Suprapubic skin (tissue), 4 donors: ENCODE measurements around the gene PTPRM. TPM values are rescaled to one million over a fixed set of nuclear protein-coding genes. Genes with fewer than 3 reads are reported as not detected.

Source experiments
- DNase-seq, 2 donors: peaks; one replicate each; pipeline ENCODE4 v3.0.0-alpha.2; 2019; ENCODE audit warnings: low spot score in 2 of 2
- H3K27ac ChIP-seq: fragments of 200-600 bp; sonication (generic); one replicate; pipeline ENCODE4 v1.5.1; 2019
- H3K27me3 ChIP-seq: fragments of 200-600 bp; sonication (generic); one replicate; pipeline ENCODE4 v1.5.1; 2019
- H3K36me3 ChIP-seq: fragments of 200-600 bp; sonication (generic); one replicate; pipeline ENCODE4 v1.5.1; 2019
- H3K4me1 ChIP-seq: fragments of 200-600 bp; sonication (generic); one replicate; pipeline ENCODE4 v1.5.1; 2019
- H3K4me3 ChIP-seq: fragments of 200-600 bp; sonication (generic); one replicate; pipeline ENCODE4 v1.5.1; 2019; ENCODE audit warnings: mild to moderate bottlenecking
- H3K9me3 ChIP-seq: fragments of 200-600 bp; sonication (generic); one replicate; pipeline ENCODE4 v1.5.1; 2019
- EP300 ChIP-seq: sonication (generic); formaldehyde crosslinking; IDR thresholded peaks from one replicate; pipeline ENCODE4 v1.6.1; 2017; ENCODE audit warnings: antibody characterized with exemption
- POLR2A ChIP-seq, 2 donors: fragments of 450-650 bp; IDR thresholded peaks; one replicate each; pipeline ENCODE4 v1.6.1; 2017; ENCODE audit warnings: antibody characterized with exemption in 2 of 2, mild to moderate bottlenecking in 2 of 2, moderate library complexity in 2 of 2
- POLR2AphosphoS5 ChIP-seq, 3 donors: sonication (generic); formaldehyde crosslinking; IDR thresholded peaks; one replicate each; pipeline ENCODE4 v1.6.1; 2017; ENCODE audit warnings: antibody characterized with exemption in 3 of 3
- WGBS: methylation state at CpG from one replicate; pipeline ENCODE4 v1.1.5; 2018; 5-methylcytosine and 5-hydroxymethylcytosine counted together
- total RNA-seq, 4 donors: library from RNA; depleted of rRNA; stranded (reverse); fragments of >200 nt; gene quantifications; one replicate each; pipeline ENCODE4 v1.1.0, GENCODE V29; 2016
- TF ChIP-seq, protein P1 (sequence below), 2 donors: fragments of 200-600 bp in 1 of 2; fragments of 450-650 bp in 1 of 2; sonication (generic) in 1 of 2; IDR thresholded peaks; one replicate each; pipeline ENCODE4 v1.5.1; 2016 to 2019; ENCODE audit warnings: antibody characterized with exemption in 2 of 2, mild to moderate bottlenecking in 1 of 2, moderate library complexity in 1 of 2

The PTPRM gene
- total RNA-seq, 4 donors from 2014 or later, result 19.8 to 73.7 (median 40.0) TPM

DNA sequence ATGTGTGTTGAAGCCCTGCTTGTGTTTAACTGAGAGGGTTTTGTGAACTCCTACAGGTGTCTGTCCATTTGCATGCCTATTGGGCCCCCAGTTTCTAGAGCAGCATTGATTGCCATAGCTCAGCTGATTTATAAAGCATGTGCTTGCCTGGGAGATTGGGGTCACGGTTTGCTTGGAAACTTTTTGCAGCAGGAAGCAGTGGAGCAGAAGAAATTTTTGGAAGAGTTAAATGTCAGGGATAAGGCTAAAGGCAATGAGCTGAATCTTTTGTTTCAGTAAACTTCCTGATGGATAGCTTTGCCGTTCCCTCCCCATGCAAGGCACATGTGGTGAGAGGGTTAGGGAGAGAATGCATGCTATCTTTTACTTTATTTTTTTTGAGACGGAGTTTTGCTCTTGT, 102.2 kb downstream of the PTPRM start:
- DNase-seq, result no peak
- Histone ChIP-seq H3K4me1 (no peaks in the 10 kb centered on the region), H3K36me3 (no peaks in the 10 kb centered on the region), H3K9me3 (no peaks in the 10 kb centered on the region), H3K27me3 (no peaks in the 10 kb centered on the region), H3K4me3 (no peak overlapping the region), H3K27ac (no peak overlapping the region)
- 92% methylated on average over 3 of the region's 3 CpGs for WGBS
- TF ChIP-seq POLR2A (IDR thresholded peaks at IDR 0.05) (no peak), EP300 (no peak), POLR2AphosphoS5 (IDR thresholded peaks at IDR 0.05) (no peak)
- TF ChIP-seq, protein P1, sequence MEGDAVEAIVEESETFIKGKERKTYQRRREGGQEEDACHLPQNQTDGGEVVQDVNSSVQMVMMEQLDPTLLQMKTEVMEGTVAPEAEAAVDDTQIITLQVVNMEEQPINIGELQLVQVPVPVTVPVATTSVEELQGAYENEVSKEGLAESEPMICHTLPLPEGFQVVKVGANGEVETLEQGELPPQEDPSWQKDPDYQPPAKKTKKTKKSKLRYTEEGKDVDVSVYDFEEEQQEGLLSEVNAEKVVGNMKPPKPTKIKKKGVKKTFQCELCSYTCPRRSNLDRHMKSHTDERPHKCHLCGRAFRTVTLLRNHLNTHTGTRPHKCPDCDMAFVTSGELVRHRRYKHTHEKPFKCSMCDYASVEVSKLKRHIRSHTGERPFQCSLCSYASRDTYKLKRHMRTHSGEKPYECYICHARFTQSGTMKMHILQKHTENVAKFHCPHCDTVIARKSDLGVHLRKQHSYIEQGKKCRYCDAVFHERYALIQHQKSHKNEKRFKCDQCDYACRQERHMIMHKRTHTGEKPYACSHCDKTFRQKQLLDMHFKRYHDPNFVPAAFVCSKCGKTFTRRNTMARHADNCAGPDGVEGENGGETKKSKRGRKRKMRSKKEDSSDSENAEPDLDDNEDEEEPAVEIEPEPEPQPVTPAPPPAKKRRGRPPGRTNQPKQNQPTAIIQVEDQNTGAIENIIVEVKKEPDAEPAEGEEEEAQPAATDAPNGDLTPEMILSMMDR (IDR thresholded peaks at IDR 0.05), result no peak

DNA sequence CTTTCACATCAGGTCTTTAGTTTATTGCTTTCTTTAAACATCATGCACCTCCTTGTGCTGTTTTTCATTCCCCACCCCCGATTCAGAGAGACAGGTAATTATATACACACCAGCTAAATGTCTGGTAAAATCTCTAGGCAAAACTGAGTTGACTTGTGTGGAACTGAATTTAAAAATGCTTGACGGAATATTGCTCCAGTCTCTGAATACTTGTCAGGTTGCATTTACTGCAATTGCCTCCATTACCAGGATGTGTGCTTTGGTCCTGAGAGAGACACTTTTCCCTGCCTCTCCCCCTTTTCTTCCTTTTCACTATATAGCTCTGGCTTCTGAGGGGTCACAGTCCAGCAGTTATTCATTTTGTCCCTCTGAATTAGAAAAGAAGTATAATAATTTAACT, 104.0 kb downstream of the PTPRM start:
- Histone ChIP-seq H3K4me3 (no peak overlapping the region), H3K27me3 (no peaks in the 10 kb centered on the region), H3K36me3 (no peaks in the 10 kb centered on the region), H3K27ac (no peak overlapping the region), H3K9me3 (no peaks in the 10 kb centered on the region), H3K4me1 (no peaks in the 10 kb centered on the region)
- DNase-seq, result no peak
- TF ChIP-seq POLR2A (IDR thresholded peaks at IDR 0.05), result no peak
- TF ChIP-seq, protein P1 (IDR thresholded peaks at IDR 0.05), result no peak
- TF ChIP-seq EP300, result no peak
- TF ChIP-seq POLR2AphosphoS5 (IDR thresholded peaks at IDR 0.05), result no peak
- WGBS, result 82% methylated on average over 2 of the region's 2 CpGs

DNA sequence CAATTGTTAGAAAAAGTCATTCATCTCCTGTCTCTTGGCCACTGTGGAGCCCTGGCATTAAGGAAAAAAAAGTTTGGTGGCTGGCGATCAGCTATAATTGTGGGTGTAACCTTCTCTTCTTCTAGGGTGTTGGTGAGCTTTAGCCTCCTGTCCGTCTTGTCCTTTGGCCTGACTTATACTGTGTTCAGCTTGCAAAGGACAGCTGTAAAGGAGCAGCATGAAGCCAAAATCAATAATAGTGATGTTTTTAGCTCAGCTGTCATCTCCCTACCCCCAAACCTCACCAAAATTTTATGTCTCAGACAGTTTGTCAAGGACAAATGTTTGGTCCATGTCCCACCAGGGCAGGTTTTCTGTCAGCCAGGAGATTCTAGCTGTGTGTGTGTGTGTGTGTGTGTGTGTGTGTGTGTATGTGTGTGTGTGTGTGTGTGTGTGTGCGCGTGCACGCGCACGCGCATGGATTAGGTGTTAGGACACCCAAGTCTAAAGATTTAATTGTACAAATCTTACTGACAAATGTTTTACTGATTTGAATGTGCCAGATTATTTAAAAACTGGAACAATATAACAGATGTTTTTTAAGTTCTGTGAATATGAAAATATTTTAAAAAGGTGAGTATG, 109.2 kb downstream of the PTPRM start:
- H3K36me3 ChIP-seq, result no peaks in the 10 kb centered on the region
- no peak for DNase-seq
- WGBS, result 90% methylated on average over 8 of the region's 8 CpGs
- no peaks in the 10 kb centered on the region for H3K9me3 ChIP-seq
- H3K4me3 ChIP-seq, result no peak overlapping the region
- no peak overlapping the region for H3K27ac ChIP-seq
- TF ChIP-seq, protein P1 (IDR thresholded peaks at IDR 0.05), result no peak
- TF ChIP-seq POLR2A (IDR thresholded peaks at IDR 0.05) (no peak), EP300 (no peak), POLR2AphosphoS5 (IDR thresholded peaks at IDR 0.05) (no peak)
- H3K4me1 ChIP-seq, result no peaks in the 10 kb centered on the region
- H3K27me3 ChIP-seq, result no peaks in the 10 kb centered on the region

DNA sequence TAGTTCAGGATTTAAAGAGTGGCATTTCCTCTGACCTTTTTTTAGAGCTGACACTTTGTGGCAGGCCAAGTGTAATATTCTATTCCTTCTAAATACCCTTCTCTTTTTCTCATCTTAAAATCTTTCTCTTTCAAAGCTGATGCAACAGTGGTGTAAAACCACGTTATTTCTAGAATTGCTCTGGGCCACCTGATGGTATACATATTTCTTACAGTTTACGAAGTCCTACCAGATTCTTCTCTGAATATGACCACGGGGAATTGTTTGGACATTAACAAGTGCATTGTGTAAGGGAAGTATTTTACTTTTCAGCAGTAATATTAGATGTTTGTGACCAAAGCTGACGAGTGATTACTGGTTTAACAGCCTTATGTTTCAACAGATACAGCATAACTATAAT, 109.9 kb downstream of the PTPRM start:
- Histone ChIP-seq H3K4me3 (no peak overlapping the region), H3K9me3 (no peaks in the 10 kb centered on the region), H3K27ac (no peak overlapping the region), H3K27me3 (no peaks in the 10 kb centered on the region), H3K4me1 (no peaks in the 10 kb centered on the region), H3K36me3 (no peaks in the 10 kb centered on the region)
- TF ChIP-seq EP300 (no peak), POLR2A (IDR thresholded peaks at IDR 0.05) (no peak), POLR2AphosphoS5 (IDR thresholded peaks at IDR 0.05) (no peak)
- TF ChIP-seq, protein P1 (IDR thresholded peaks at IDR 0.05), result no peak
- no peak for DNase-seq
- WGBS, result 83% methylated on average over 4 of the region's 4 CpGs

DNA sequence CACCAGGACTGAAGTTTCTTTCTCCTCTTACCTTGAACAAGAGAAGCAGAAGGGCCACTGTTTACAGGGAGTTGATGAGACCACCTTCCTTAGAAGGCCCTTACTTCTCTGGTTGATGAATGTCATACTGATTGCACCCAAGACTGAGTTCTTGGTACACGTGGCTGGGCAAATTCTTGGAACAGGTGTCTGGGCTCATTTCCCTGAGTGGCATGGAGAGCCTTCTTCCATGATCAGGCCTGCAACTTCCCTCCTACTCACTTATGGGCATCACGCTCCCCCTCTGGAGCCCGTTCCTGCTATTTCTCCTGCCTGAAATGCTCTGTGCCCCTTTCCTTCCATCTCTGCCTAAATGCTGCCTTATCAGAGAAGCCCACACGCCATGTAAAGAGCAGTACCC, 110.3 kb downstream of the PTPRM start:
- TF ChIP-seq POLR2A (IDR thresholded peaks at IDR 0.05) (no peak), EP300 (no peak), POLR2AphosphoS5 (IDR thresholded peaks at IDR 0.05) (no peak)
- TF ChIP-seq, protein P1 (IDR thresholded peaks at IDR 0.05), result no peak
- 84% methylated on average over 4 of the region's 4 CpGs for WGBS
- H3K36me3 ChIP-seq, result no peaks in the 10 kb centered on the region

More for the DNA sequence above, 110.3 kb downstream of the PTPRM start:
- Histone ChIP-seq H3K27ac (no peak overlapping the region), H3K4me1 (no peaks in the 10 kb centered on the region), H3K4me3 (no peak overlapping the region), H3K9me3 (no peaks in the 10 kb centered on the region), H3K27me3 (no peaks in the 10 kb centered on the region)
- no peak for DNase-seq
